ENCODE measurements around the gene PITPNM1. TPM values are rescaled to one million over a fixed set of nuclear protein-coding genes. Genes with fewer than 3 reads are reported as not detected.
A peak's percentile ranks its signal among the peaks of the same experiment; 100 is the strongest.

Gene PITPNM1
- total and polyA plus RNA-seq, 2 of the 13 experiments (the other 11 are each of a cell fraction or from before 2014, with no cell fraction given), result 8.2 to 8.5 TPM

DNA sequence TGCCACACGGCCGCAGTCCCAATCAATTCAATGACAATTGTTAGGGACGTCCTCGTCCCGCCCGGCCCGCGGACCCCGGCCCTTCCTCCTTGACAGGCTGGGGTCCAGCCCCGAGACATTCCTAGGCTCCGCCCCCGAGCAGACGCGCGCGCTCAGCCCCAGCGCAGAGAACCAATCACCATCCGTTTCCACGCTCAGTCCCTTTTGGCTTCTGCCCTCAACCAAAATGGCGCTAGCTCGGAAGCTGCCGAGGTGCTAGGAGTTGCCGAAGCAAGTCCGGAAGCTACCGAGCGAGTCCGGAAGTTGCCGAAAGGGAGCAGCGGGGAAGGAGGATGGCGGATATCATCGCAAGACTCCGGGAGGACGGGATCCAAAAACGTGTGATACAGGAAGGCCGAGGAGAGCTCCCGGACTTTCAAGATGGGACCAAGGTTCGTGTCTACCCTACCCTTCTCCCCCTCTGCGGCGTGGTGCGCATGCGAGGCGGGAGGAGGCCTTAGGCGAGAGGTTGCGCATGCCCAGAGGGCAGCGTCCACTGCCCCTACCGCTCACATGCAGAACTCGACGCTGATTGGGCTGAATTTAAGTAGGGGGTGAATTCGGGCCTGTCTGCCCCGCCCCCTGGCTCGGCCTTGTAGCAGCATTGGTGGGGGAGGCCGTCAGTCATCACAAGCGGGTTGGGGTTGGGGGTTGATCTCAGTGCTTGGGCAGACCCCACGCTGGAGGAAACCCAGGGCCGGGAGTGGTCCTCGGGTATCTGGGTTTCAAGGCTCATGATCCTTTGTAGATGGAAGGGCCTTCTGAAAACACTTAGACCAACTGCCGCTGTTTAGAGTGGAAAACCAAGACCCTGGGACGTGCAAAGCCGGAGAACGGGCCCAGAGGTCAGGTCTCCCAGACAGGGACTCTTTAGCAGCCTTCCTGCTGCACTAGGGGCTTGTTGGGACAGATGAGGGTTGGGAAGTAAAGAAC lies 22.1 kb downstream of the PITPNM1 start, which contains the start of gene AIP (continued):
- TF ChIP-seq HNRNPLL (IDR thresholded peaks at IDR 0.05; ENCODE audit: low read depth, low read length, poor library complexity, severe bottlenecking), result peak; percentile 54
- TF ChIP-seq ZNF274 (CRISPR knock-in tag; IDR thresholded peaks at IDR 0.05), result peak; percentile 99
- TF ChIP-seq MAZ (IDR thresholded peaks at IDR 0.05; ENCODE audit: borderline replicate concordance, low read depth, low read length), result no peak
- peak; percentile 96 for TF ChIP-seq MAZ (CRISPR knock-in tag; IDR thresholded peaks at IDR 0.05; ENCODE audit: low read depth)
- TF ChIP-seq ZNF629 (CRISPR knock-in tag; conservative IDR thresholded peaks at IDR 0.05), result peak; percentile 36; the same call in 1 of the 2 replicates
- no peak for TF ChIP-seq MBNL3 (CRISPR knock-in tag; conservative IDR thresholded peaks at IDR 0.05)
- peak; percentile 89 for TF ChIP-seq GABPB1 (CRISPR knock-in tag; IDR thresholded peaks at IDR 0.05)
- TF ChIP-seq SCMH1 (CRISPR knock-in tag; IDR thresholded peaks at IDR 0.05; ENCODE audit: borderline replicate concordance), result no peak
- TF ChIP-seq DRAP1 (CRISPR knock-in tag; IDR thresholded peaks at IDR 0.05), result peak; percentile 62
- TF ChIP-seq PAX8 (CRISPR knock-in tag; IDR thresholded peaks at IDR 0.05; ENCODE audit: borderline replicate concordance), result peak; percentile 97; the same call in 1 of the 2 replicates
- peak; percentile 95 for TF ChIP-seq ETV6 (CRISPR knock-in tag; conservative IDR thresholded peaks at IDR 0.05)
- TF ChIP-seq, protein P1, sequence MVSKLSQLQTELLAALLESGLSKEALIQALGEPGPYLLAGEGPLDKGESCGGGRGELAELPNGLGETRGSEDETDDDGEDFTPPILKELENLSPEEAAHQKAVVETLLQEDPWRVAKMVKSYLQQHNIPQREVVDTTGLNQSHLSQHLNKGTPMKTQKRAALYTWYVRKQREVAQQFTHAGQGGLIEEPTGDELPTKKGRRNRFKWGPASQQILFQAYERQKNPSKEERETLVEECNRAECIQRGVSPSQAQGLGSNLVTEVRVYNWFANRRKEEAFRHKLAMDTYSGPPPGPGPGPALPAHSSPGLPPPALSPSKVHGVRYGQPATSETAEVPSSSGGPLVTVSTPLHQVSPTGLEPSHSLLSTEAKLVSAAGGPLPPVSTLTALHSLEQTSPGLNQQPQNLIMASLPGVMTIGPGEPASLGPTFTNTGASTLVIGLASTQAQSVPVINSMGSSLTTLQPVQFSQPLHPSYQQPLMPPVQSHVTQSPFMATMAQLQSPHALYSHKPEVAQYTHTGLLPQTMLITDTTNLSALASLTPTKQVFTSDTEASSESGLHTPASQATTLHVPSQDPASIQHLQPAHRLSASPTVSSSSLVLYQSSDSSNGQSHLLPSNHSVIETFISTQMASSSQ (IDR thresholded peaks at IDR 0.05; ENCODE audit: low read depth), result no peak
- TF ChIP-seq, protein P1 (CRISPR knock-in tag; IDR thresholded peaks at IDR 0.05; ENCODE audit: borderline replicate concordance), result peak; percentile 68; the same call in 1 of the 2 replicates
- TF ChIP-seq AHR (CRISPR knock-in tag; IDR thresholded peaks at IDR 0.05), result peak; percentile 97
- TF ChIP-seq ONECUT2 (CRISPR knock-in tag; IDR thresholded peaks at IDR 0.05), result peak; percentile 66
- no peak for TF ChIP-seq ZNF121 (CRISPR knock-in tag; IDR thresholded peaks at IDR 0.05)
- TF ChIP-seq NFYC (CRISPR knock-in tag; IDR thresholded peaks at IDR 0.05), result peak; percentile 79; the same call in 1 of the 2 replicates
- TF ChIP-seq BORCS8-MEF2B (CRISPR knock-in tag; IDR thresholded peaks at IDR 0.05), result peak; percentile 100
- TF ChIP-seq, protein P2, sequence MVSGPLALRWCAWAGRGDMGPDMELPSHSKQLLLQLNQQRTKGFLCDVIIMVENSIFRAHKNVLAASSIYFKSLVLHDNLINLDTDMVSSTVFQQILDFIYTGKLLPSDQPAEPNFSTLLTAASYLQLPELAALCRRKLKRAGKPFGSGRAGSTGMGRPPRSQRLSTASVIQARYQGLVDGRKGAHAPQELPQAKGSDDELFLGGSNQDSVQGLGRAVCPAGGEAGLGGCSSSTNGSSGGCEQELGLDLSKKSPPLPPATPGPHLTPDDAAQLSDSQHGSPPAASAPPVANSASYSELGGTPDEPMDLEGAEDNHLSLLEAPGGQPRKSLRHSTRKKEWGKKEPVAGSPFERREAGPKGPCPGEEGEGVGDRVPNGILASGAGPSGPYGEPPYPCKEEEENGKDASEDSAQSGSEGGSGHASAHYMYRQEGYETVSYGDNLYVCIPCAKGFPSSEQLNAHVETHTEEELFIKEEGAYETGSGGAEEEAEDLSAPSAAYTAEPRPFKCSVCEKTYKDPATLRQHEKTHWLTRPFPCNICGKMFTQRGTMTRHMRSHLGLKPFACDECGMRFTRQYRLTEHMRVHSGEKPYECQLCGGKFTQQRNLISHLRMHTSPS (CRISPR knock-in tag; IDR thresholded peaks at IDR 0.05; ENCODE audit: low read depth), result peak; percentile 53
- TF ChIP-seq SIN3A (IDR thresholded peaks at IDR 0.05; ENCODE audit: borderline replicate concordance, low read depth, low read length), result peak; percentile 9; the same call in 1 of the 2 replicates
- TF ChIP-seq ZNF557 (CRISPR knock-in tag; IDR thresholded peaks at IDR 0.05), result peak; percentile 98
- TF ChIP-seq CSRNP2 (CRISPR knock-in tag; conservative IDR thresholded peaks at IDR 0.05; ENCODE audit: low read depth), result no peak

Measured in HepG2 (cell line).